H9 (cell line): Measurements from ENCODE around the gene TBX15. TPM values are rescaled to one million over a fixed set of nuclear protein-coding genes. Genes with fewer than 3 reads are reported as not detected.

Source experiments
- DNase-seq: peaks from one replicate; pipeline ENCODE4 v3.0.0-alpha.2; 2017
- H2AFZ ChIP-seq: one replicate; pipeline ENCODE4 v1.6.1; 2013; ENCODE audit warnings: mild to moderate bottlenecking, low read length, control low read depth, moderate library complexity
- H2AK5ac ChIP-seq: 2 replicates; pipeline ENCODE4 v1.6.1; 2013; ENCODE audit warnings: low read length, control low read depth, mixed read lengths; ENCODE audit not compliant: insufficient read length
- H2BK120ac ChIP-seq: one replicate; pipeline ENCODE4 v1.6.1; 2013; ENCODE audit warnings: low read depth, mild to moderate bottlenecking, low read length, control low read depth, inconsistent platforms; ENCODE audit not compliant: poor library complexity, severe bottlenecking
- H2BK12ac ChIP-seq: 2 replicates; pipeline ENCODE4 v1.6.1; 2013; ENCODE audit warnings: low read length, control low read depth, mixed read lengths, low read depth; ENCODE audit not compliant: insufficient read length
- H2BK15ac ChIP-seq: 2 replicates; pipeline ENCODE4 v1.6.1; 2013; ENCODE audit warnings: low read depth, low read length, control low read depth
- H2BK20ac ChIP-seq: one replicate; pipeline ENCODE4 v1.6.1; 2013; ENCODE audit warnings: low read depth, mild to moderate bottlenecking, low read length, control low read depth, inconsistent platforms; ENCODE audit not compliant: poor library complexity, severe bottlenecking
- H2BK5ac ChIP-seq: 2 replicates; pipeline ENCODE4 v1.6.1; 2013; ENCODE audit warnings: low read length, control low read depth, mixed read lengths; ENCODE audit not compliant: insufficient read length
- H3K14ac ChIP-seq: 2 replicates; pipeline ENCODE4 v1.6.1; 2013; ENCODE audit warnings: low read length, control low read depth; ENCODE audit not compliant: insufficient read depth
- H3K18ac ChIP-seq: 2 replicates; pipeline ENCODE4 v1.6.1; 2013; ENCODE audit warnings: low read depth, mild to moderate bottlenecking, mixed read lengths, low read length, control low read depth; ENCODE audit not compliant: insufficient read length
- H3K23ac ChIP-seq: 2 replicates; pipeline ENCODE4 v1.6.1; 2013; ENCODE audit warnings: low read length, control low read depth, mixed read lengths, low read depth; ENCODE audit not compliant: insufficient read length
- H3K23me2 ChIP-seq: 2 replicates; pipeline ENCODE4 v1.6.1; 2013; ENCODE audit warnings: low read depth, mild to moderate bottlenecking, mixed read lengths, low read length, control low read depth; ENCODE audit not compliant: insufficient read length, poor library complexity, severe bottlenecking
- H3K27ac ChIP-seq: 2 replicates; pipeline ENCODE4 v1.5.1; 2013; ENCODE audit warnings: low read length, control low read depth, mixed read lengths, low read depth; ENCODE audit not compliant: insufficient read length
- H3K27me3 ChIP-seq: 2 replicates; pipeline ENCODE4 v1.6.1; 2013; ENCODE audit warnings: low read length, control low read depth, inconsistent platforms; ENCODE audit not compliant: insufficient read depth
- H3K4ac ChIP-seq: 2 replicates; pipeline ENCODE4 v1.6.1; 2013; ENCODE audit warnings: low read depth, mild to moderate bottlenecking, control low read depth, inconsistent platforms, low read length, moderate library complexity
- H3K4me1 ChIP-seq: 2 replicates; pipeline ENCODE4 v1.6.1; 2013; ENCODE audit warnings: low read length, control low read depth, inconsistent platforms; ENCODE audit not compliant: insufficient read depth
- H3K4me2 ChIP-seq: 2 replicates; pipeline ENCODE4 v1.6.1; 2013; ENCODE audit warnings: low read length, control low read depth, mixed read lengths; ENCODE audit not compliant: insufficient read length, insufficient read depth
- H3K56ac ChIP-seq: 2 replicates; pipeline ENCODE4 v1.6.1; 2013; ENCODE audit warnings: low read depth, mild to moderate bottlenecking, mixed read lengths, low read length, control low read depth; ENCODE audit not compliant: insufficient read length
- H3K79me1 ChIP-seq: 2 replicates; pipeline ENCODE4 v1.6.1; 2013; ENCODE audit warnings: low read depth, mild to moderate bottlenecking, moderate library complexity, low read length, control low read depth, inconsistent platforms; ENCODE audit not compliant: insufficient read depth, poor library complexity, severe bottlenecking
- H3K79me2 ChIP-seq: 2 replicates; pipeline ENCODE4 v1.6.1; 2013; ENCODE audit warnings: low read length, control low read depth, inconsistent platforms; ENCODE audit not compliant: insufficient read depth
- H3K9ac ChIP-seq: 2 replicates; pipeline ENCODE4 v1.6.1; 2013; ENCODE audit warnings: low read length, control low read depth, mixed read lengths; ENCODE audit not compliant: insufficient read length; ENCODE audit errors: extremely low read depth
- H3K9me3 ChIP-seq: one replicate; pipeline ENCODE4 v1.6.1; 2013; ENCODE audit warnings: low read depth, low read length, inconsistent platforms; ENCODE audit not compliant: control insufficient read depth
- H3T11ph ChIP-seq: one replicate; pipeline ENCODE4 v1.6.1; 2013; ENCODE audit warnings: mild to moderate bottlenecking, low read length, control low read depth, inconsistent platforms
- H4K20me1 ChIP-seq: one replicate; pipeline ENCODE4 v1.6.1; 2013; ENCODE audit not compliant: control insufficient read depth, insufficient read length, insufficient read depth
- H4K5ac ChIP-seq: 2 replicates; pipeline ENCODE4 v1.6.1; 2013; ENCODE audit warnings: low read depth, mild to moderate bottlenecking, mixed read lengths, low read length, control low read depth; ENCODE audit not compliant: insufficient read length
- H4K8ac ChIP-seq: replicated peaks from 2 replicates; pipeline ENCODE4 v1.6.1; 2013; ENCODE audit warnings: low read length, control low read depth, mixed read lengths, low read depth; ENCODE audit not compliant: insufficient read length
- H4K91ac ChIP-seq: 2 replicates; pipeline ENCODE4 v1.6.1; 2013; ENCODE audit warnings: low read depth, mild to moderate bottlenecking, moderate library complexity, mixed read lengths, low read length, control low read depth; ENCODE audit not compliant: insufficient read length
- H3K27ac Mint-ChIP-seq, 3 experiments: 2 replicates in 2 of 3; 3 replicates in 1 of 3; pipeline ENCODE4 v1.8.0; 2020 to 2021; ENCODE audit warnings: mixed read lengths in 3 of 3, mild to moderate bottlenecking in 1 of 3, moderate library complexity in 1 of 3
- H3K27me3 Mint-ChIP-seq: 2 replicates; pipeline ENCODE4 v1.8.0; 2021; ENCODE audit warnings: low read depth, mild to moderate bottlenecking, moderate library complexity, mixed read lengths
- H3K36me3 Mint-ChIP-seq, 3 experiments: 2 replicates in 2 of 3; 3 replicates in 1 of 3; pipeline ENCODE4 v1.8.0; 2020 to 2021; ENCODE audit warnings: low read depth in 3 of 3, mixed read lengths in 3 of 3; ENCODE audit not compliant: insufficient read depth in 1 of 3
- H3K4me1 Mint-ChIP-seq, 2 experiments: 2 replicates each; pipeline ENCODE4 v1.8.0; 2020; ENCODE audit warnings: mixed read lengths in 2 of 2
- H3K4me3 Mint-ChIP-seq, 2 experiments: 2 replicates in 1 of 2; 3 replicates in 1 of 2; pipeline ENCODE4 v1.8.0; 2020 to 2021; ENCODE audit warnings: mild to moderate bottlenecking in 2 of 2, mixed read lengths in 2 of 2, moderate library complexity in 1 of 2
- H3K9me3 Mint-ChIP-seq, 2 experiments: 2 replicates in 1 of 2; 3 replicates in 1 of 2; pipeline ENCODE4 v1.8.0; 2020; ENCODE audit warnings: mild to moderate bottlenecking in 2 of 2, mixed read lengths in 2 of 2, moderate library complexity in 1 of 2
- WGBS: extraction: QIAGEN DNeasy Blood & Tissue Kit; methylation state at CpG from one replicate; pipeline ENCODE4 v1.1.7; 2013; ENCODE audit warnings: missing lambda C conversion rate, low lambda C conversion rate, mixed read lengths; ENCODE audit not compliant: insufficient read length; ENCODE audit errors: extremely low coverage; 5-methylcytosine and 5-hydroxymethylcytosine counted together
- total RNA-seq: library from RNA; stranded (reverse); gene quantifications from 2 replicates; pipeline ENCODE4 v1.2.1, GENCODE V29; 2021
- TF ChIP-seq, protein P1 (sequence below): fragments of 200-600 bp; sonication (generic); conservative IDR thresholded peaks from 3 replicates; pipeline ENCODE4 v1.8.0; 2021; ENCODE audit warnings: antibody characterized with exemption, mild to moderate bottlenecking

The TBX15 gene
- total RNA-seq, 1 experiment from 2014 or later, result 0.07 TPM

DNA sequence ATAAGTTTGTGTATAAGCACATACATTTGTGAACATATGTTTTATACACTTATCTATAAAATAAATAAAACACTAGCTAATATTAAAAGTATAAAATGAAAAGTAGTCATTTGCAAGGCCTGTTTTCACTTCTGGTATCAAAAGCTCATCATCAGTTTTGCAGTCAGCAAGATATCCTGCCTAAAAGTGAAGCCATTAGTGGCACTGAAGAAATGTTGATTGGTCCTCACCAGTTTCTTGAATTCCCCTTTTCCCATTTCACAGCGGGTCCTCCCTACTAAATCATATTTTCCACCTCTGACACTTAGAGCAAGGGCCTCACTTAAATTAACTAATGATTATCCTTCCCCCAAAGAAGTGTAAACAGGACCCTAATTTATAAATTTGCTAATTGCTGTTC lies 6.7 kb downstream of the TBX15 start:
- no peak overlapping the region for H4K5ac ChIP-seq
- H3K23ac ChIP-seq, result no peak overlapping the region
- no peaks in the 10 kb centered on the region for H4K20me1 ChIP-seq
- no peak overlapping the region for H3K18ac ChIP-seq
- H2BK12ac ChIP-seq, result no peak overlapping the region
- H2BK20ac ChIP-seq, result no peak overlapping the region
- TF ChIP-seq, protein P1, sequence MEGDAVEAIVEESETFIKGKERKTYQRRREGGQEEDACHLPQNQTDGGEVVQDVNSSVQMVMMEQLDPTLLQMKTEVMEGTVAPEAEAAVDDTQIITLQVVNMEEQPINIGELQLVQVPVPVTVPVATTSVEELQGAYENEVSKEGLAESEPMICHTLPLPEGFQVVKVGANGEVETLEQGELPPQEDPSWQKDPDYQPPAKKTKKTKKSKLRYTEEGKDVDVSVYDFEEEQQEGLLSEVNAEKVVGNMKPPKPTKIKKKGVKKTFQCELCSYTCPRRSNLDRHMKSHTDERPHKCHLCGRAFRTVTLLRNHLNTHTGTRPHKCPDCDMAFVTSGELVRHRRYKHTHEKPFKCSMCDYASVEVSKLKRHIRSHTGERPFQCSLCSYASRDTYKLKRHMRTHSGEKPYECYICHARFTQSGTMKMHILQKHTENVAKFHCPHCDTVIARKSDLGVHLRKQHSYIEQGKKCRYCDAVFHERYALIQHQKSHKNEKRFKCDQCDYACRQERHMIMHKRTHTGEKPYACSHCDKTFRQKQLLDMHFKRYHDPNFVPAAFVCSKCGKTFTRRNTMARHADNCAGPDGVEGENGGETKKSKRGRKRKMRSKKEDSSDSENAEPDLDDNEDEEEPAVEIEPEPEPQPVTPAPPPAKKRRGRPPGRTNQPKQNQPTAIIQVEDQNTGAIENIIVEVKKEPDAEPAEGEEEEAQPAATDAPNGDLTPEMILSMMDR, result no peak
- H2AFZ ChIP-seq, result no peak overlapping the region
- peaks cover 87% of the 10 kb centered on the region for H3K27me3 ChIP-seq
- no peak overlapping the region for H2AK5ac ChIP-seq
- H2BK120ac ChIP-seq, result no peak overlapping the region
- peaks cover 6% of the 10 kb centered on the region for H3K23me2 ChIP-seq
- no peak overlapping the region for H3K14ac ChIP-seq
- H2BK5ac ChIP-seq, result no peak overlapping the region
- H3K79me1 ChIP-seq, result no peaks in the 10 kb centered on the region
- no peak overlapping the region for H3K4ac ChIP-seq
- peaks cover 39 to 48% of the 10 kb centered on the region in 2 experiments for H3K4me1 Mint-ChIP-seq
- H3K4me2 ChIP-seq, result no peak overlapping the region
- H3K27ac Mint-ChIP-seq, result no peak overlapping the region
- no peak overlapping the region for H3K9ac ChIP-seq
- H4K91ac ChIP-seq, result no peak overlapping the region
- H3K27ac ChIP-seq, result no peak overlapping the region
- H3K36me3 Mint-ChIP-seq, result no peaks in the 10 kb centered on the region; a peak in 1 of 7 replicates
- peaks cover 2 to 16% of the 10 kb centered on the region in 2 experiments; a peak in 4 of 5 replicates for H3K9me3 Mint-ChIP-seq
- H3K27me3 Mint-ChIP-seq, result peaks cover 100% of the 10 kb centered on the region
- WGBS, result no CpG with 5 or more reads among the region's 1 CpG
- no peaks in the 10 kb centered on the region for H3K79me2 ChIP-seq
- H3T11ph ChIP-seq, result no peak overlapping the region
- H3K4me3 Mint-ChIP-seq, result no peak overlapping the region
- H3K9me3 ChIP-seq, result no peaks in the 10 kb centered on the region
- H2BK15ac ChIP-seq, result no peak overlapping the region
- no peak for DNase-seq
- H4K8ac ChIP-seq, result no peak overlapping the region
- no peak overlapping the region for H3K56ac ChIP-seq
- peaks cover 3% of the 10 kb centered on the region for H3K4me1 ChIP-seq
